SK-N-SH (cell line): Measurements from ENCODE around the gene MARCHF10.

Experiments
- CTCF ChIP-seq: fragments of 200-600 bp; sonication (generic); IDR thresholded peaks from 2 replicates; pipeline ENCODE4 v1.6.1; 2017; ENCODE audit warnings: antibody characterized with exemption, mild to moderate bottlenecking, moderate library complexity
- EP300 ChIP-seq, 2 experiments: IDR thresholded peaks; 2 replicates each; pipeline versions ENCODE4 v1.4.0 to v1.6.1; 2012; ENCODE audit warnings: borderline replicate concordance in 1 of 2, low read depth in 1 of 2, low read length in 1 of 2

- TF ChIP-seq EP300 (IDR thresholded peaks at IDR 0.05; ENCODE audit: borderline replicate concordance in 1 of 2, low read depth in 1 of 2, low read length in 1 of 2), result no peak
- TF ChIP-seq CTCF, result no peak
These were observed 100.7 kb downstream of the MARCHF10 start for GRCh38 chr17:62707425-62707739.
